Heart right ventricle (tissue), 16 donors: ENCODE data around the gene ZSCAN9. TPM values are rescaled to one million over a fixed set of nuclear protein-coding genes. Genes with fewer than 3 reads are reported as not detected.

Experiments
- ATAC-seq, 8 donors: fragments of 200-7000 bp; cut with Tn5 transposase; one replicate each; pipeline ENCODE4 v1.9.1; 2020; ENCODE audit warnings: mild to moderate bottlenecking in 8 of 8, moderate library complexity in 8 of 8, moderate number of reproducible peaks in 1 of 8
- DNase-seq, 2 donors: peaks; one replicate each; pipeline ENCODE4 v3.0.0-alpha.2; 2020
- H3K27ac ChIP-seq, 10 donors: fragments of 200-600 bp; sonication (generic) in 2 of 10; one replicate each; pipeline versions ENCODE4 v1.5.0 to v1.8.0; 2020 to 2022; ENCODE audit warnings: mild to moderate bottlenecking in 3 of 10
- H3K27me3 ChIP-seq, 7 donors: fragments of 200-600 bp; one replicate each; pipeline ENCODE4 v1.8.0; 2021 to 2022; ENCODE audit warnings: mild to moderate bottlenecking in 2 of 7
- H3K36me3 ChIP-seq, 9 donors: fragments of 200-600 bp; sonication (generic) in 1 of 9; one replicate each; pipeline versions ENCODE4 v1.5.0 to v1.8.0; 2020 to 2022; ENCODE audit warnings: mild to moderate bottlenecking in 2 of 9
- H3K4me1 ChIP-seq, 9 donors: fragments of 200-600 bp; sonication (generic) in 1 of 9; one replicate each; pipeline versions ENCODE4 v1.5.0 to v1.8.0; 2020 to 2022; ENCODE audit warnings: mild to moderate bottlenecking in 4 of 9
- H3K4me3 ChIP-seq, 10 donors: fragments of 200-600 bp; sonication (generic) in 2 of 10; one replicate each; pipeline versions ENCODE4 v1.5.0 to v1.8.0; 2020 to 2022; ENCODE audit warnings: mild to moderate bottlenecking in 7 of 10, moderate library complexity in 2 of 10
- H3K9me3 ChIP-seq, 11 donors: fragments of 200-600 bp in 10 of 11; sonication (generic) in 2 of 11; one replicate each; pipeline versions ENCODE4 v1.5.0 to v1.8.0; 2013 to 2022; ENCODE audit warnings: mild to moderate bottlenecking in 2 of 11, control low read depth in 1 of 11, moderate library complexity in 1 of 11
- CTCF ChIP-seq, 9 donors: fragments of 200-600 bp; sonication (generic) in 2 of 9; IDR thresholded peaks; one replicate each; pipeline versions ENCODE4 v1.5.0 to v1.8.0; 2021 to 2022; ENCODE audit warnings: antibody characterized with exemption in 9 of 9, mild to moderate bottlenecking in 5 of 9, moderate library complexity in 1 of 9
- WGBS, 2 donors: extraction: QIAGEN DNeasy Blood & Tissue Kit; methylation state at CpG; one replicate each; pipeline ENCODE4 v1.1.7; 2013; ENCODE audit warnings: inconsistent platforms in 1 of 2; 5-methylcytosine and 5-hydroxymethylcytosine counted together
- intact Hi-C, 10 donors: fragments of 100-400 bp; cut with DNase I; formaldehyde crosslinking; loops; one replicate each; pipeline versions ENCODE4 v1.11.1 to v1.14.2; 2022
- polyA plus RNA-seq, 2 donors: library from polyadenylated mRNA; stranded (reverse); fragments of 200-250 nt; gene quantifications; one replicate each; pipeline ENCODE4 v1.2.3, GENCODE V29; 2013
- total RNA-seq, 10 donors: library from RNA; stranded (reverse); fragmentation: NEBNext Ultra II Directional in 3 of 10; extraction: Animal tissue kit (Norgen Biotek cat#: 25700) in 3 of 10; gene quantifications; one replicate each; pipeline versions ENCODE4 v1.2.1 to v1.2.4, GENCODE V29; 2021 to 2023
- donor health status: Arrhythmogenic right ventricular cardiomyopathy.
- donor health status: ischemic (EF 13 %, LVEDD 7.1; RV severe dilation, severe dysfunction).
- donor health status: healthy with polysubstance abuse.
- donor health status: DM: no; HTN: yes; CAD: no.
- donor health status: DM: no; HTN: no; CAD: no.
- donor health status: ischemic (EF 25% LVEDD 6.9; RV normal size, moderate dysfunction).
- donor health status: ischemic (EF 25% LVEDD 5.7; RV mildly dilated, moderate dysfunction).
- donor health status: healthy.
- donor health status: DM: yes; HTN: yes; CAD: no.
- donor health status: Ischemic cardiomyopathy.
- donor health status: ischemic (EF 35%, LVEDD 5.7; RV mildly dilated, moderate dysfunction).
- donor health status: nonischemic (EF 11% LVEDD 7.7; RV severe dilation, severe dysfunction).
- donor health status: DM: yes; HTN: yes; CAD: no.
- donor health status: PGD.
- donor health status: ischemic (EF 29% LVEDD 5.4; RV normal size, mild dysfunction).
- donor health status: nonischemic (EF 23%, LVEDD 6.1; RV moderate dilation, normal function).

Gene ZSCAN9
- total and polyA plus RNA-seq, 12 donors, result 6.8 to 11.2 (median 8.8) TPM

- peak; percentile 46 to 94 for DNase-seq
- TF ChIP-seq CTCF (IDR thresholded peaks at IDR 0.05), result no peak
- Histone ChIP-seq H3K4me1 (peaks cover 9 to 36% (median 22%) of the 10 kb centered on the region in 9 donors), H3K36me3 (peaks cover 0 to 25% (median 10%) of the 10 kb centered on the region in 9 donors), H3K4me3 (peak within 1 kb of the TSS; percentile 59 to 98 (median 89)), H3K27me3 (no peaks in the 10 kb centered on the region), H3K9me3 (no peaks in the 10 kb centered on the region), H3K27ac (peak within 1 kb of the TSS in 9 of 10 donors; percentile 28 to 87 (median 68))
- 5 to 8% methylated on average over 14 of the region's 14 CpGs for WGBS, 2 donors
- intact Hi-C loops, result loop anchor here in 6 of 10 donors (1.0 to 10.0 kb wide), 5 partner anchors 14 to 117 kb away; no protein-coding TSS in a partner anchor
- peak; percentile 95 to 99 (median 98) for ATAC-seq
Measured at GRCh38 chr6:28252009-28252975, 27.2 kb downstream of the ZSCAN9 start, which contains the start of gene ZKSCAN4. ZKSCAN4 (minus strand) TSS chr6:28252269; CDS start chr6:28251980, 289 bp downstream.

GRCh38 chr6:28254121-28254519 lies 29.0 kb downstream of the ZSCAN9 start:
- no peak for ATAC-seq
- peak overlapping the region in 1 of 10 donors; percentile 87 for H3K27ac ChIP-seq
- peaks cover 0 to 8% (median 0%) of the 10 kb centered on the region in 11 donors for H3K9me3 ChIP-seq
- H3K4me1 ChIP-seq, result peaks cover 9 to 42% (median 24%) of the 10 kb centered on the region in 9 donors
- WGBS, 2 donors, result 76 to 77% methylated on average over 1 of the region's 1 CpG
- intact Hi-C loops, result loop anchor here in 6 of 10 donors (5.0 to 10.0 kb wide), 4 partner anchors 37 to 119 kb away; no protein-coding TSS in a partner anchor
- no peak for TF ChIP-seq CTCF (IDR thresholded peaks at IDR 0.05)
- H3K4me3 ChIP-seq, result no peak overlapping the region
- peaks cover 0 to 7% (median 0%) of the 10 kb centered on the region in 9 donors for H3K36me3 ChIP-seq
- no peaks in the 10 kb centered on the region for H3K27me3 ChIP-seq
- DNase-seq, result no peak

- 0% methylated on average over 1 of the region's 1 CpG for WGBS, 2 donors
- no peak for DNase-seq
- peaks cover 0 to 30% (median 17%) of the 10 kb centered on the region in 11 donors for H3K9me3 ChIP-seq
- no peaks in the 10 kb centered on the region for H3K27me3 ChIP-seq
- no peak overlapping the region for H3K4me3 ChIP-seq
- ATAC-seq, result no peak
- H3K4me1 ChIP-seq, result peaks cover 3 to 33% (median 12%) of the 10 kb centered on the region in 9 donors
- no peak for TF ChIP-seq CTCF (IDR thresholded peaks at IDR 0.05)
- no peaks in the 10 kb centered on the region for H3K36me3 ChIP-seq
- no peak overlapping the region for H3K27ac ChIP-seq
- intact Hi-C loops, result loop anchor here in 5 of 10 donors (10.0 kb wide), 2 partner anchors 98 to 122 kb away; no protein-coding TSS in a partner anchor
Measured at GRCh38 chr6:28257042-28257441, 32.0 kb downstream of the ZSCAN9 start.
